Endothelial cell of umbilical vein (primary cell): Measurements from ENCODE around the gene GAL3ST3. TPM values are rescaled to one million over a fixed set of nuclear protein-coding genes. Genes with fewer than 3 reads are reported as not detected.

Source experiments
- BruUV-seq: library from RNA; stranded (reverse); fragments of 400-500 nt; replicated peaks from 2 replicates; lab custom pipeline; 2021; lab: Mats Ljungman, UMichigan
- CTCF ChIA-PET: fragments of 300-600, 350-600 bp; sonication (Branson Sonifier 250); formaldehyde crosslinking; loops from one replicate; lab custom pipeline; 2021; ENCODE audit warnings: antibody characterized with exemption, inconsistent platforms; lab: Charles Lee
- POLR2A ChIA-PET: fragments of 300-600, 350-600 bp; sonication (Branson Sonifier 250); formaldehyde crosslinking; loops from one replicate; lab custom pipeline; 2021; ENCODE audit warnings: antibody characterized with exemption, inconsistent platforms; lab: Charles Lee
- DNase-seq: peaks from one replicate; pipeline ENCODE4 v3.0.0-alpha.2; 2011; ENCODE audit warnings: low read depth, low spot score
- FAIRE-seq: peaks from 2 replicates; lab custom pipeline; 2011; peaks lifted over from hg19 to GRCh38; lab: Jason Lieb, UNC
- H2AFZ ChIP-seq: 2 replicates; pipeline ENCODE4 v1.6.0; 2012; ENCODE audit warnings: low read depth, low read length, control low read depth, inconsistent platforms
- H3K27ac ChIP-seq: 2 replicates; pipeline ENCODE4 v1.5.1; 2011; ENCODE audit warnings: low read depth, mild to moderate bottlenecking, control low read depth, low read length, moderate library complexity; ENCODE audit not compliant: insufficient read depth
- H3K27me3 ChIP-seq, 2 experiments: 2 replicates each; pipeline versions ENCODE4 v1.6.0 to v1.6.1; 2011; ENCODE audit warnings: low read length in 2 of 2, mixed read lengths in 1 of 2; ENCODE audit not compliant: control insufficient read depth in 2 of 2, insufficient read depth in 2 of 2
- H3K36me3 ChIP-seq, 2 experiments: 2 replicates in 1 of 2; 3 replicates in 1 of 2; pipeline ENCODE4 v1.5.1; 2011; ENCODE audit warnings: low read length in 2 of 2, mild to moderate bottlenecking in 1 of 2, moderate library complexity in 1 of 2; ENCODE audit not compliant: control insufficient read depth in 2 of 2, insufficient read depth in 2 of 2; ENCODE audit errors: extremely low read depth in 1 of 2
- H3K4me1 ChIP-seq: 3 replicates; pipeline ENCODE4 v1.5.1; 2011; ENCODE audit warnings: mild to moderate bottlenecking, low read length; ENCODE audit not compliant: control insufficient read depth, insufficient read depth; ENCODE audit errors: extremely low read depth
- H3K4me2 ChIP-seq: 2 replicates; pipeline ENCODE4 v1.6.1; 2011; ENCODE audit warnings: low read length, control low read depth, mixed read lengths; ENCODE audit not compliant: insufficient read depth
- H3K4me3 ChIP-seq, 3 experiments: fragments of 200-600 bp in 1 of 3; sonication (generic), shearing (Covaris generic) in 1 of 3; replicated peaks in 1 of 3; 2 replicates each; pipeline ENCODE4 v1.5.1; 2011 to 2016; ENCODE audit warnings: control low read depth in 3 of 3, low read length in 3 of 3, mild to moderate bottlenecking in 2 of 3, inconsistent platforms in 1 of 3, low read depth in 1 of 3, moderate library complexity in 1 of 3; ENCODE audit not compliant: insufficient read depth in 1 of 3
- H3K79me2 ChIP-seq: 2 replicates; pipeline ENCODE4 v1.6.0; 2012; ENCODE audit warnings: low read length, inconsistent platforms; ENCODE audit not compliant: control insufficient read depth, insufficient read depth
- H3K9ac ChIP-seq: replicated peaks from 2 replicates; pipeline ENCODE3; 2011; ENCODE audit warnings: low read length, control low read depth; ENCODE audit not compliant: insufficient read depth; ENCODE audit errors: extremely low read depth
- H3K9me1 ChIP-seq: replicated peaks from 3 replicates; pipeline ENCODE4 v1.6.0; 2011; ENCODE audit warnings: mild to moderate bottlenecking, low read length; ENCODE audit not compliant: control insufficient read depth, insufficient read depth; ENCODE audit errors: extremely low read depth
- H3K9me3 ChIP-seq: replicated peaks from 2 replicates; pipeline ENCODE4 v1.5.1; 2012; ENCODE audit warnings: low read length, inconsistent platforms; ENCODE audit not compliant: control insufficient read depth, insufficient read depth
- H4K20me1 ChIP-seq: replicated peaks from 2 replicates; pipeline ENCODE3; 2011; ENCODE audit warnings: mild to moderate bottlenecking, low read length; ENCODE audit not compliant: control insufficient read depth, insufficient read depth; ENCODE audit errors: extremely low read depth
- CTCF ChIP-seq, 2 donors: IDR thresholded peaks; 1 replicate in 1 of 2; 2 replicates in 1 of 2; pipeline ENCODE4 v1.5.1; 2011; ENCODE audit warnings: low read length in 2 of 2, mild to moderate bottlenecking in 2 of 2, moderate library complexity in 2 of 2, control low read depth in 1 of 2, inconsistent platforms in 1 of 2, low read depth in 1 of 2; ENCODE audit not compliant: insufficient read depth in 1 of 2; ENCODE audit errors: extremely low read depth in 1 of 2
- FOS ChIP-seq: IDR thresholded peaks from 2 replicates; pipeline ENCODE4 v1.6.1; 2011; ENCODE audit warnings: mild to moderate bottlenecking, low read length, moderate library complexity, borderline replicate concordance; ENCODE audit not compliant: insufficient read depth
- GATA2 ChIP-seq: IDR thresholded peaks from 2 replicates; pipeline ENCODE4 v1.7.0; 2011; ENCODE audit warnings: low read depth, mild to moderate bottlenecking, moderate library complexity, mixed read lengths, low read length; ENCODE audit not compliant: insufficient read length, insufficient read depth
- JUN ChIP-seq: IDR thresholded peaks from 2 replicates; pipeline ENCODE4 v1.6.1; 2011; ENCODE audit warnings: borderline replicate concordance, low read depth; ENCODE audit not compliant: insufficient read length, insufficient read depth
- MAX ChIP-seq: IDR thresholded peaks from 2 replicates; pipeline ENCODE4 v1.6.1; 2011; ENCODE audit not compliant: insufficient read depth, insufficient read length
- MYC ChIP-seq: IDR thresholded peaks from one replicate; pipeline ENCODE4 v1.6.1; 2011; ENCODE audit warnings: mild to moderate bottlenecking, low read depth, low read length
- POLR2AphosphoS5 ChIP-seq: IDR thresholded peaks from 2 replicates; pipeline ENCODE4 v1.6.1; 2012; ENCODE audit warnings: low read depth, mild to moderate bottlenecking, control low read depth, low read length, moderate library complexity; ENCODE audit not compliant: insufficient read depth
- dilution Hi-C: fragments of 300-500 bp; cut with MboI; formaldehyde crosslinking; loops from one replicate; pipeline ENCODE4 v1.15.0; 2019; ENCODE audit warnings: low sequenced_read_pairs; ENCODE audit not compliant: extremely low pct_ligation_motif_present
- intact Hi-C: fragments of 100-400 bp; cut with micrococcal nuclease; formaldehyde crosslinking; loops from one replicate; pipeline ENCODE4 v1.10.0; 2022
- polyA plus RNA-seq, 4 experiments: library from polyadenylated mRNA; depleted of rRNA in 3 of 4; stranded (reverse) in 3 of 4; unstranded in 1 of 4; fragments of >200 nt; gene quantifications; 2 replicates each; pipeline versions ENCODE4 v1.2.1 to v1.2.3, GENCODE V29; 2011 to 2012; ENCODE audit warnings: missing spikeins in 1 of 4
- total RNA-seq: library from RNA; stranded (reverse); gene quantifications from 2 replicates; pipeline ENCODE4 v1.2.3, GENCODE V29; 2021

The GAL3ST3 gene
- total and polyA plus RNA-seq, 2 donors (not counting 3 experiments of a cell fraction or from before 2014, with no cell fraction given) = 0.15 TPM; not detected in 1

- H3K9me3 ChIP-seq = no peaks in the 10 kb centered on the region
- H3K9me1 ChIP-seq = no peaks in the 10 kb centered on the region
- ChIA-PET POLR2A (no interaction called here), CTCF (interaction anchor here (0.9 to 3.2 kb wide), 5 partner anchors 8 to 124 kb away, joined by 3 to 16 read pairs (median 3); partner anchors contain the start of genes BANF1, EIF1AD and FIBP)
- no TSS peak for BruUV-seq
- intact Hi-C loops (no loop called here), dilution Hi-C loops (no loop called here)
- H3K4me3 ChIP-seq = no peak overlapping the region
- peaks cover 2% of the 10 kb centered on the region in 2 experiments for H3K27me3 ChIP-seq
- FAIRE-seq = no peak
- no peak overlapping the region for H3K4me2 ChIP-seq
- no peaks in the 10 kb centered on the region for H4K20me1 ChIP-seq
- no peaks in the 10 kb centered on the region for H3K79me2 ChIP-seq
- no peak overlapping the region for H3K9ac ChIP-seq
- H3K4me1 ChIP-seq = peaks cover 21% of the 10 kb centered on the region
- TF ChIP-seq CTCF (IDR thresholded peaks at IDR 0.05; ENCODE audit: extremely low read depth in 1 of 2, insufficient read depth in 1 of 2, low read depth in 1 of 2, low read length in 2 of 2) (no peak), MAX (no peak), MYC (no peak), POLR2AphosphoS5 (no peak), JUN (no peak), FOS (no peak), GATA2 (no peak)
- no peak for DNase-seq
- no peaks in the 10 kb centered on the region for H3K36me3 ChIP-seq
- no peak overlapping the region for H3K27ac ChIP-seq
- H2AFZ ChIP-seq = no peak overlapping the region
Observed at GRCh38 chr11:66012371-66012945, 36.5 kb downstream of the GAL3ST3 start.
